Stimulated activated CD8-positive, alpha-beta memory T cell treated with anti-CD3 and anti-CD28 coated beads, Interleukin-7, amount 100 ng/mL, for 24 hours (primary cell): ENCODE measurements around the gene TATDN2.
"Not testable (repeated sequence)": the region's sequence is repeated elsewhere in the genome, so short reads cannot be mapped to it uniquely, and the experiment has no call there.

Source experiments
- DNase-seq: peaks from one replicate; pipeline ENCODE4 v3.0.0-alpha.2; 2020; ENCODE audit warnings: low read depth

The TATDN2 gene

DNA sequence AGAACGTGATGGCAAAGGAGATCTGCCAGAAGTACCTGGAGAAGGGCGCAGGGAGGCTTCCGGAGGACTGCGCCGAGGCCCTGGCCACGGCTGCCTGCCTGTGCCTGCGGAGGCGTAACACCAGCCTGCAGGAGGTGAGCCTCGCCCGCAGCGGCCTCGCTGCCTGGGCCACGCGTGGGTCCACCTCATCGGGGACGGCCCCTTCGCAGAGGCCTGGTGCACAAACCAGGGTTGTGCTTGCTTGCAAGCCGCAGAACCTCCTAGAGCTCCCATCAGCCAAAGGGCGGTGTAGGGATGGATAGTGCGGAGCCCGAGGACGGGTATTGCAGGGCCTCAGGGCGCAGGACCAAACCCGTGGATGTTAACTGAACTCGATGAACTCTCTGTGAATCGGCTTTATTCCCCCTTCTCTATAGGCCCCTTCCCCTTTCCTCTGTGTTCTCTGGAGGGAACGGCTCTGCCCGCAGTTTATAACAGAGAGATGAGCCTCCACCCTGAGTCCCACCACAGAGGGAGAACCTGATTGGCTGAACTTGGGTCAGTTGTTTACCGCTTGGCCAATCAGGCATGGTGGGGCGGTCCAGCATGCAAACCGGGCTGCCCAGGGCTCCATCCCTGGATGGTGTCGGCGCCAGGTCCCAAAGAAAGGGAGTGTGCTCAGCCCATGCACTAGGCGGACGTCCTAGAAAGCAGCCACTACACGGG, 13.6 kb upstream of the TATDN2 start:
- DNase-seq = no peak

DNA sequence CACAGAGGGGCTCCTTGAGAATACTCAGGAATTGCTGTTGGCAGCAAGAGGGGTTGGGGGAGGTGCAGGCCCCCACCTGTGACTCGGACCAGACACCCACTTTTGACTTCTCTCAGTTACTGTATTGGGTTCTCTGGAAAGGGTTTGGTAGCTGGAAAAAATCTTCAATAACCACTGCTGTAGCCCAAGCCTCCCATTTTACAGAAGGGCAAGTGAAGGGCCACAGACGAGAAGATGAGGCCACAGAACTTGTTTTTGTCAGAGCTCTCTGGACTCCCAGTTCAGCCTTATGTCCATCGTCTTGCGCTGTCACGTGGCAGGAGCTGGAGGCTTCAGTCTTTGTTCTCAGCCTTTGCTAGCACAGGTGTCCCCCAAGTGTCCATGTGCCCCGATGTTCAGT, 12.7 kb upstream of the TATDN2 start:
- no peak for DNase-seq

GRCh38 chr3:10238345-10239183, 9.7 kb upstream of the TATDN2 start:
- no peak for DNase-seq

DNA sequence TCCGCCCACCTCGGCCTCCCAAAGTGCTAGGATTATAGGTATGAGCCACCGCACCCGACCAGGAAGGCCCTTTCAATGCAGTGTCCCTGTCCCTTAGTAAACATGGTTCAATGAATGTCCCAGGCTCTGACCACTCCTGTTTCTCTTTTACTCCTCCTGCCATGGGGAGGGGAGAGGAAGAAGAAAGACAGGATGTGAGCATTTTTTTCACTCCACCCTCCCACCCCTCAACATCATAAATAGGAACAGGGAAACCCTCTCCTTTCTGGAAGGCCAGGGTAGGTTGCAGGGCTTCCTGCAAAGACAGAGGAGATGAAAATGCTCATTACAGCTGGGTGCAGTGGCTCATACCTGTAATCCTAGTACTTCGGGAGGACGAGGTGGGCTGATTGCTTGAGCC, 7.5 kb upstream of the TATDN2 start:
- no peak for DNase-seq

DNA sequence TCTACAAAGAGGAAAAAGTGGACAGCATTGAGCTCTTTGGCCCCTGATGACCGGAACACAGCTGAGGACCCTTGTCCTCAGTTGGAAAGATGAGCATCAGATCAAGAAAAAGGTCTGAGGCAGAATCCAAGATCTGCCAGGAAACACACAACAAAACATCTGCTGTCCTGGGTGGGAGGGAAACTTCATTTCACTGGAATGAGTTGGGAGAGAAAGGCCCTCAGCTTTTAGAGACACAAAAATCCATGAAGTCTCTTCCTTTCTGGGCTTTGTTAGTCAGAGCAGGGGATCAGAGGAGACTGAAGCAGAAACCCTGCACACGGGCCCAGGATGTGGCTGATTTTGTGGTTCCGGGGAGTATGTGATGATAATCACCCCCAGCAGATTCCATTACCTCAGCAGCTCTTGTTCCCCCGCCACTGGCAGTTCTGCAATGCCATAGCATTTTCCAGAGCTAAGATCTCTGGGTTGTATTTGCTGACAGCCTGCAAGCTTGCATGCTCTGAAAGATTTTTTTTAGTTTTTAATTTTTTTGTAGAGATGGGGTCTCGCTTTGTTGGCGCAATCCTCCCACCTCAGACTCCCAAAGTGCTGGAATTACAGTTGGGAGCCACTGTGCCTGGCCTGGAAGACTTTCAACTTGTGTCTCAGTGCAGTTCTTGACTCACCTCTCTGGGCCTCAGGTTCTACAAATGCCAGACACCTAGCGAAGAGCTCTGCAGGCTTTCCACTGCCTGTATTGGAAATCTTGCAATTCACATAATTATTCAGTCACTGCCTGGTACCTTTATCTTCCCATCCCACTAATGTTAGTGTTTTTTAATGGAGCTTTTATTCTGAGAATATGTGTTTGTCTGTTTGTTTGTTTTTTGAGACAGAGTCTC, 5.8 kb upstream of the TATDN2 start:
- peak; percentile 50 for DNase-seq

DNA sequence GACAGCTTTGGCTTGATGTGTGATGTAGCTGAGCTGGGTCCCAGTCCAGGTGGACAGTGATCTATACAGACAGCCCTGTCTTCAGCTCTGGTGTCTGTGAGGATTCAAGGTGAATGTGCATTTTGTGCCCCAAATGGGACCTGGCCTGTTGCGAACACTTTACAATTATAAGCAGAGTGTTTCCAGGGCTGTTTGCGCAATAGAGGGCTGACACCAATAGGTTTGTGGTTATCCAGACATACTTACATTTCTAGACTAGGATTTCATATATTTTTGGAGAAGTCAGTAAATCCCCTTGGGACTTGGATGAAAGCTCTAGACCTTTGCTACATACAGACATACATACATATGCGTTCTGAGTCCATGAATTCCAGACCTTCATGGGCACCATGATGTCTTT, 4.2 kb upstream of the TATDN2 start:
- DNase-seq = no peak

GRCh38 chr3:10245081-10245712, 3.1 kb upstream of the TATDN2 start:
- DNase-seq = no peak

GRCh38 chr3:10247679-10248183, 528 bp upstream of the TATDN2 start:
- no peak for DNase-seq

GRCh38 chr3:10248984-10249748, 907 bp downstream of the TATDN2 start:
- no peak for DNase-seq

DNA sequence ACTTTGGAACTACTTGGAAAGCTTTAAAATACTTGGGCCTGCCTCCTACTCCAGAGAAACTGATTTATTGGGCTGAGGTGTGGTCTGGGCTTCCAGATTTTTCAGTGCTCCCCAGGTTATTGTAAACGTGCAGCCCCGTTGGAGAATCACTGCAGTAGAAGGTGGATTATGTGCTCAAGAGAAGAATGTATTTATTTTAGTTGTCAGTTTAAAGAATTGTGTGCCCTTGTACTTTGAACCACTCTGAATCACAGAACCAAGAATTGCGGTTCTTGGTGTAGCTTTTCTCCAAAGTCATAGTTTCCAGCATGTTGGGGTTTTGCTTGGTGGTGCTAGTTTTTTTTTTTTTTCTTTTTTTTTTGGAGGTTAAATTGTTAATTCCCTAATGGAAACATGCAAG, 1.6 kb downstream of the TATDN2 start:
- no peak for DNase-seq

GRCh38 chr3:10251006-10251405, 2.7 kb downstream of the TATDN2 start:
- no peak for DNase-seq

- DNase-seq = no peak
Measured at GRCh38 chr3:10253731-10254130, 5.5 kb downstream of the TATDN2 start.

GRCh38 chr3:10255835-10256234, 7.6 kb downstream of the TATDN2 start:
- no peak for DNase-seq

GRCh38 chr3:10259036-10259435, 10.8 kb downstream of the TATDN2 start:
- DNase-seq = no peak

GRCh38 chr3:10259798-10260197, 11.5 kb downstream of the TATDN2 start:
- DNase-seq = no peak

DNA sequence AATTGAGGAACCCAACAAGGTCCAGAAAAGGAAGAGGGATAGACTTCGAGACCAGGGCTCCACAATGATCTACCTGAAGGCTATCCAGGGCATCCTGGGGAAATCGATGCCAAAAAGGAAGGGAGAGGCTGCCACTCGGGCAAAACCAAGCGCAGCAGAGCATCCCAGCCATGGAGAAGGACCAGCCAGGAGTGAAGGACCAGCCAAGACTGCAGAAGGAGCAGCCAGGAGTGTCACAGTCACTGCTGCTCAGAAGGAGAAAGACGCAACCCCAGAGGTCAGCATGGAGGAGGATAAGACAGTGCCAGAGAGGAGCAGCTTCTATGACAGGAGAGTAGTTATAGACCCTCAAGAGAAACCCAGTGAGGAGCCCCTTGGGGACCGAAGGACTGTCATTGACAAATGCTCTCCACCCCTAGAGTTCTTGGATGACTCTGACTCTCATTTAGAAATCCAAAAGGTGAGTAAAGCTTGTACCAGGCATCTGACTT, 12.0 kb downstream of the TATDN2 start:
- no peak for DNase-seq

DNA sequence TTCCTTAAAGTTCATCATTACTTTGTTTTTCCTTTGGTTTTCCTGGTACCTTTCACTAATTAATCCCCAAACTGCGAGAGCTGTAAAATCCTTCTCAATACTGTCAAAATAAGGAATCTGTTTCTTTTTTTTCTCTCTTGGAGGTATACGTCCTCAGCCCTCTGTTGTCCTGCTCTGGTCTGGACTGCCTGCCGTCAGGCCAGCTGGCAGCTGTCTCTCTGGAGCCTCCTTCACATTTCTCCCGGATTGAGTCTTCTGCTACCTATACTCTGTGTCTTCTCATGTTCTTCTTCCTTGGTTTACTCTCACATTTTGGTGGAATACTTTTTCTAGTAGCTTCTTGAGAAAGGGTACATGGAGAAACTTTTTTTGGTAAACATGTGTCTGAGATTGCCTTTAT, 13.8 kb downstream of the TATDN2 start:
- no peak for DNase-seq

DNA sequence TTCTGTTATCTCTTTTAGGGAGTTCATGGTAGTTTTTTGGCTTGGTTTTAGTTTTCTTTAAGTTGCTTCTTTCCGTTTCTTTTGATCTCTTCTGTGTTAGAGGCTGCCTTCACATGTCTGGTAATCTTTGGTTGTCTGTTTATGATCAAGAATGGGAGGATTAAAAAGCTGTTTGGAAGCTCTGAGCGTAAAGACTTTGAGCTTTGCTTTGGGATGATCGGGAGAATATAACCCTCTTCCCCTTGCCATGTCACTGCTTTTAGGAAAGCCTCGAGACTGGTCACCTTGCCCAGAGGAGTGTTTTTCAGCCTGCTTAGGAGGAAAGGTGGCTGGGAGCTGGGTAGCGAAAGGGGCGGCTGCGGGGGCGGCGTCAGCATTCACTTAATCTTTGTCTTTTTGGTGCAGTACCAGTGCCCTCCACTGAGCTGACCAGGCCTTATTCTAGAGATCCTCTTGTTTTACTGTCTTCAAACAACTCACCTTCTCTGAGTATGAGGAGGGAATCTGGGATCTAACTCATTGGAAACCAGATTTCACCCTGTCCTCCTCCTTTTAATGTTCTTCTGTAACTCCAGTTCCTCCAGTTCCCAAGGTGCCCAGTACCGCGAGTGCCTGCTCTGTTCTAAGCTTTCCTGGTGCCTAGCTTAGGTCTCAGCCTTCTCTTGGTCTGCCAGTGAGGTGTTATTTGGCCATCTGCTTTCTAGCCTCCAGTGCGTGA, 15.5 kb downstream of the TATDN2 start:
- peak; percentile 45 for DNase-seq

DNA sequence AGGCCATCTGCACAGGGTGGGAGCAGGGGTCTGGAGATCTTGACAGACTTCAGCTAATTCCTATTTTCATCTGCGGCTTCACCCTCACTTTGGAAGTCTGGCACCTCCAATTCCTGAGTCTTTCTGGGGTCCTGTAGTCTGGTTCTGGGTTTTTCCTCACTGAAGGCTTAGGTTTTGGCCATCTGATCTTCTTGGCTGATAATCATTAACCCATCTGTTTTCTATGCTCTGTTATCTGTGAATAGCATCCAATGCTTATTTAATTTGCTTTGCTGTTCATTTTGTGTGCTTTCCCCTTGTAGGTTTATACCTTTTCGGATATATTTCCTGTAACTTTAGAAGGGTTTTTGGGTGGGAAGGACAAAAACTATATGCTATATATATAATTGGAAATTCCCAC, 17.6 kb downstream of the TATDN2 start:
- no peak for DNase-seq

- not testable (repeated sequence) for DNase-seq
Measured at GRCh38 chr3:10266936-10267335, 18.7 kb downstream of the TATDN2 start.
